ENCODE results near the gene ULK3. TPM values are rescaled to one million over a fixed set of nuclear protein-coding genes. Genes with fewer than 3 reads are reported as not detected.
A peak's percentile ranks its signal among the peaks of the same experiment; 100 is the strongest.

Gene ULK3
- total and polyA plus RNA-seq, 2 of the 4 experiments (the other 2 are of a cell fraction), result 11.8 to 22.7 TPM

GRCh38 chr15:74866090-74866489 is 23.1 kb upstream of the ULK3 start:
- H2AFZ ChIP-seq (replicated peaks; ENCODE audit: low read length, poor library complexity), result no peak overlapping the region
- H3K23ac ChIP-seq (ENCODE audit: low read depth, low read length), result no peak overlapping the region
- no TSS peak for BruUV-seq (replicated peaks)
- H2BK5ac ChIP-seq (ENCODE audit: low read depth, low read length, poor library complexity, severe bottlenecking), result no peak overlapping the region
- DNase-seq (peak; percentile 85), ATAC-seq (ENCODE audit: low read depth) (peak; percentile 79)
- H3K4ac ChIP-seq (ENCODE audit: low read depth, low read length), result no peak overlapping the region
- H3K9me3 ChIP-seq (ENCODE audit: control insufficient read depth, insufficient read depth, low read length), result no peaks in the 10 kb centered on the region
- no peak overlapping the region for H4K91ac ChIP-seq (ENCODE audit: insufficient read depth, low read depth, low read length)
- no peak overlapping the region for H3K4me2 ChIP-seq (ENCODE audit: low read depth, low read length)
- no peak overlapping the region for H2BK120ac ChIP-seq (ENCODE audit: low read depth, low read length)
- 100% methylated on average over 4 of the region's 6 CpGs; no CpG with 5 or more reads in 1 of the 2 experiments for WGBS, 2 experiments (ENCODE audit: extremely low coverage in 2 of 2, insufficient read length in 1 of 2)
- ChIA-PET POLR2A (ENCODE audit: unreplicated experiment) (no interaction called here), CTCF (no interaction called here)
- no peak overlapping the region for H3K4me3 ChIP-seq (ENCODE audit: insufficient read depth, low read depth, low read length)
- no peaks in the 10 kb centered on the region for H3K27me3 ChIP-seq (ENCODE audit: control insufficient read depth, insufficient read depth, low read length)
- no peak overlapping the region for H2AK5ac ChIP-seq (ENCODE audit: low read depth, low read length)
- H2BK20ac ChIP-seq (ENCODE audit: low read depth, low read length), result no peak overlapping the region
- H2AK9ac ChIP-seq (replicated peaks; ENCODE audit: low read depth, low read length, poor library complexity), result peak overlapping the region; percentile 6
- no peak overlapping the region for H3K18ac ChIP-seq (ENCODE audit: low read depth, low read length)
- intact Hi-C loops (cut with micrococcal nuclease) (no loop called here), dilution Hi-C loops (cut with HindIII; ENCODE audit: low sequenced_read_pairs, unreplicated experiment) (no loop called here), in situ Hi-C loops (cut with MboI; ENCODE audit: low sequenced_read_pairs) (no loop called here)
- peaks cover 43% of the 10 kb centered on the region for H3K9me1 ChIP-seq (ENCODE audit: insufficient read depth, low read length)
- H4K8ac ChIP-seq (ENCODE audit: low read depth in 2 of 2, low read length in 2 of 2), result no peak overlapping the region
- H3K4me1 ChIP-seq (ENCODE audit: control insufficient read depth, insufficient read depth, low read length), result peaks cover 16% of the 10 kb centered on the region
- no peak overlapping the region for H4K5ac ChIP-seq (ENCODE audit: low read depth, low read length)
- H2BK15ac ChIP-seq (ENCODE audit: low read depth, low read length), result no peak overlapping the region
- H4K20me1 ChIP-seq (ENCODE audit: insufficient read depth, low read length), result peaks cover 77% of the 10 kb centered on the region
- no peak overlapping the region for H3K56ac ChIP-seq (ENCODE audit: extremely low read depth, insufficient read depth, low read length)
- no peak overlapping the region for H3K14ac ChIP-seq (replicated peaks; ENCODE audit: low read depth, low read length)
- H3K27ac ChIP-seq (ENCODE audit: insufficient read depth, low read length), result no peak overlapping the region
- H3K9ac ChIP-seq (ENCODE audit: low read depth, low read length), result no peak overlapping the region
- H3K79me1 ChIP-seq (ENCODE audit: low read depth in 1 of 2, low read length in 2 of 2), result peaks cover 20 to 85% of the 10 kb centered on the region in 2 experiments
- TF ChIP-seq CTCF (conservative IDR thresholded peaks at IDR 0.05; ENCODE audit: low read depth, low read length), result no peak
- no peak for TF ChIP-seq MAFK (IDR thresholded peaks at IDR 0.05; ENCODE audit: low read depth, low read length)
- TF ChIP-seq ELK1 (IDR thresholded peaks at IDR 0.05; ENCODE audit: borderline replicate concordance, low read depth, low read length), result no peak
- 0 out of 2 replicates have a peak, but pooled peaks have one; percentile 25 for TF ChIP-seq MAZ (IDR thresholded peaks at IDR 0.05; ENCODE audit: borderline replicate concordance, low read depth, low read length)
- TF ChIP-seq MXI1 (IDR thresholded peaks at IDR 0.05; ENCODE audit: borderline replicate concordance, low read depth, low read length), result no peak
- peak; percentile 58 for TF ChIP-seq FOS (IDR thresholded peaks at IDR 0.05; ENCODE audit: low read depth, low read length)
- no peak for TF ChIP-seq RCOR1 (IDR thresholded peaks at IDR 0.05; ENCODE audit: insufficient replicate concordance, low read length)
- TF ChIP-seq SMC3 (IDR thresholded peaks at IDR 0.05; ENCODE audit: low read depth, low read length), result no peak
- TF ChIP-seq USF2 (IDR thresholded peaks at IDR 0.05; ENCODE audit: low read depth, low read length), result 0 out of 2 replicates have a peak, but pooled peaks have one; percentile 13
- TF ChIP-seq POLR2A (IDR thresholded peaks at IDR 0.05; ENCODE audit: low read depth, low read length), result no peak
- TF ChIP-seq BHLHE40 (IDR thresholded peaks at IDR 0.05; ENCODE audit: low read depth, low read length), result no peak
- no peak for TF ChIP-seq RFX5 (IDR thresholded peaks at IDR 0.05; ENCODE audit: low read depth, low read length)
- TF ChIP-seq CEBPB (IDR thresholded peaks at IDR 0.05; ENCODE audit: low read depth, low read length), result no peak
- no peak for TF ChIP-seq NFE2L2 (IDR thresholded peaks at IDR 0.05; ENCODE audit: low read depth, low read length)
- no peak for TF ChIP-seq RAD21 (IDR thresholded peaks at IDR 0.05; ENCODE audit: low read length)
- TF ChIP-seq CHD1 (IDR thresholded peaks at IDR 0.05; ENCODE audit: low read depth, low read length), result no peak
- H3K36me3 ChIP-seq (ENCODE audit: control insufficient read depth, insufficient read depth, low read length), result peaks cover 2% of the 10 kb centered on the region

Measured in IMR-90 (cell line).